GM12865 (cell line): Measurements from ENCODE around the gene NEDD4L.

Source experiments
- DNase-seq: peaks from one replicate; pipeline ENCODE4 v3.0.0; 2010; ENCODE audit warnings: low read depth
- H3K4me3 ChIP-seq: 2 replicates; pipeline ENCODE4 v1.5.1; 2011; ENCODE audit warnings: mild to moderate bottlenecking, low read depth, low read length, control low read depth
- CTCF ChIP-seq: IDR thresholded peaks from 2 replicates; pipeline ENCODE4 v1.5.1; 2011; ENCODE audit warnings: low read length, control low read depth, low read depth, inconsistent platforms; ENCODE audit not compliant: insufficient read depth; ENCODE audit errors: missing control alignments

The NEDD4L gene

DNA sequence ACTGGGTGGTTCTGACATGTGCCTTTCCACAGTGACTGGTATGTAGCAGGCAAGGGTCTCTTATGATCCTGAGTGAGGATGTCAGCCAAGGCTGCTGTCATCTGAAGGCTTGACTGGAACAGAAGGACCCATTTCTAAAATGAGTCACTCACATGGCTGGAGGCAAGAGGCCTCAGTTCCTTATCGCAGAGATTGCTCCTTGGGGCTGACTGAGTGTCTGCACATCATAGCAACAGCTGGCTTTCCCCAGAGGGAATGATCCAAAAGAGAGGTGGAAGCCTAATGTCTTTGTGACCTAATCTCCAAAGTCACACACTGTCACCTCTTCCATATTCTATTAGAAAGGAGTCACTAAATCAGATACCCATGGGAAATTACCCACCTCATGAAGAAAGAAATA is 114.0 kb downstream of the NEDD4L start:
- no peak overlapping the region for H3K4me3 ChIP-seq
- DNase-seq, result no peak
- TF ChIP-seq CTCF, result no peak

DNA sequence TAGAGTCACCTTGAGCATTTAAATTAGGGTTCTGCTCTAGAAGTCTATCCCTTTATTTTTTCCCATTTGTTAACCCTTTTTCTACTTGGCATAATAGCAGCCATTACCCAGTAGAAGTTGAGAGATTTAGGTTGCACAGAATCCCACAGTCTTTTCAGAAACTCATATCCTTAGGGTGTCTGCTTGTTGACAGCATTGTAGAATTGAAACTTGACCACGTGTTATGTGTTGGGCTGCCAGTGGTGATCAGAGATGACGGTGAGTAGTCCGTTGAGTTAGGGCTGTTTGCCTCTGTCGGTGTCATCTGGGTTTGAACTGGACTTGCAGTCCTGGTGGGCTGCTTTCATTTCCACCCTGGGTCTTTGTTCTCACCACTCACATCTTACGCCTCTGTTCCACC is 114.4 kb downstream of the NEDD4L start:
- no peak for DNase-seq
- no peak for TF ChIP-seq CTCF
- no peak overlapping the region for H3K4me3 ChIP-seq

DNA sequence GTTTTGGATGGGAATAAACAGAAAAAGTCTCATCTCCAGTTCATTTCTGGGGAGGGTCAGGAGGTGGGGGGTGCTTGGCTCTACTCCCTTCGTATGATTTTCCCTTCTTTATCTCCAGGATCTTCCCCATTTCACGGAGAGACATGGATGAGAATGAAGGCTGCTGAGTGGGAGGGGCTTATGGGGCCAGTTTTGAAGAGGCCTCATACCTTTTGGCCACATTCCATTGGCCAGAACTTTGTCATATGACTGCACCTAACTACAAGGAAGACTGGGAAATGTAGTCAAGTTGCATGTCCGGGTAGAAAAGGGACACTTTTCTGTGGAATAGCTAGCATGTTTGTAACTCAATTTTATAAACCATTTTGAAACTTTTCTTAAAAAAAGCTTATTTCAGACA is 117.6 kb downstream of the NEDD4L start:
- no peak overlapping the region for H3K4me3 ChIP-seq
- no peak for DNase-seq
- TF ChIP-seq CTCF, result no peak

DNA sequence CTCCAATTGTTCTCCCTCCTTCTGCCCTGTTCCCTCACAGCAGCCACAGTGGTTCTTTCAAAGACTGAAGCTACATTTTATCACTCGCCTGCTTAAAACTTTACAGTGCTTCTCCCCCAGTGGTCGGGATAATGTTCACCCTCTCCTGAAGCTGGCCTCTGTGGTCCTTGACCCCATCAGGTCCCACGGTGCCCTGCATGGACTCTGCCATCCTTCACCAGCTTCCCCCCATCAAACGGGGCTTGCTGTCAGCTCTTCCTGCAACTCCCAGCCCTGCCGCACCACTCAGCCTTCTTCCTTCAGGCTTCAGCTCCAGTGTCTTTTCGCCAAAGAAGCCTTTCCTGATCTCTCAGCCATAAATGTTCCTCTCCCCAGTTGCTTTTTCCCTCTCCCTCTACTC is 118.1 kb downstream of the NEDD4L start:
- TF ChIP-seq CTCF, result no peak
- DNase-seq, result no peak
- H3K4me3 ChIP-seq, result no peak overlapping the region

GRCh38 chr18:58163004-58163590 is 119.1 kb downstream of the NEDD4L start:
- DNase-seq, result no peak
- no peak overlapping the region for H3K4me3 ChIP-seq
- TF ChIP-seq CTCF, result no peak

DNA sequence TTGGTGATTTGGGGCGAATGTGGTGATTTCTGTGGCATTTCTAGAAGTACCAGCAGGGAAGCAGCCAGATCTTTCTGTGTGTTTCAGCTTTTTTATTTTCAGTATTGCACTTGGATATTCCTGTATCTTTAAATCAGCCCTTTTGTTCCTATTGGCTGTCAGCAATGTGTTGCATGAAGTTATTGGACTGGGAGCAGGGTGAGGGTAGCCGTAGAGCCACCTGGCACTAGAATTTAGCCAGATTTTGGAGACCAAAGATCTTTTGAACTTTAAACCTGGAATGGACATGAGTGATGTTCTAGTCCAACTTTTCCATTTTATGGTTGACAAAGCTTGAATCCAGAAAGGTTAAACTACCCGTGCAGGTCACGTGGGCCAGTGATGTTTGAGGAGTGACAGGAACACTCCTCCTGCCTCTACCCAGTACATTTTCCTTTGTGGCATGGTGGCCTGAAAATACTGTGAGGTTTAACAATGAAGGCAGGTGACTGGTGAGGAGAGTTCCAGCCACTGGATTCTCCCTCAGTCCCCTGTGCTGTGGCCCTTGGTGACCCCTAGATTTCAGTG is 122.3 kb downstream of the NEDD4L start:
- DNase-seq, result no peak
- no peak for TF ChIP-seq CTCF

GRCh38 chr18:58167073-58167472 is 123.0 kb downstream of the NEDD4L start:
- H3K4me3 ChIP-seq, result no peak overlapping the region
- no peak for TF ChIP-seq CTCF
- no peak for DNase-seq

More for the DNA sequence above, 122.3 kb downstream of the NEDD4L start:
- no peak overlapping the region for H3K4me3 ChIP-seq
